Type B pancreatic cell (in vitro differentiated cells): Measurements from ENCODE around the gene SMAD9. TPM values are rescaled to one million over a fixed set of nuclear protein-coding genes. Genes with fewer than 3 reads are reported as not detected.
A peak's percentile ranks its signal among the peaks of the same experiment; 100 is the strongest.

ENCODE experiments used
- DNase-seq: peaks from one replicate; pipeline ENCODE4 v3.0.0; 2021; ENCODE audit warnings: mixed read lengths; ENCODE audit not compliant: unreplicated experiment; ENCODE audit errors: extremely low spot score
- H3K27ac Mint-ChIP-seq: 2 replicates; pipeline ENCODE4 v1.8.0; 2021; ENCODE audit warnings: mild to moderate bottlenecking, mixed read lengths
- H3K27me3 Mint-ChIP-seq: 2 replicates; pipeline ENCODE4 v1.8.0; 2021; ENCODE audit warnings: mixed read lengths
- H3K36me3 Mint-ChIP-seq: 2 replicates; pipeline ENCODE4 v1.8.0; 2021; ENCODE audit warnings: mixed read lengths
- H3K4me1 Mint-ChIP-seq: one replicate; pipeline ENCODE4 v1.8.0; 2021; ENCODE audit warnings: mixed read lengths; ENCODE audit not compliant: unreplicated experiment
- H3K4me3 Mint-ChIP-seq: 2 replicates; pipeline ENCODE4 v1.8.0; 2021; ENCODE audit warnings: mild to moderate bottlenecking, mixed read lengths
- H3K9me3 Mint-ChIP-seq: 2 replicates; pipeline ENCODE4 v1.8.0; 2021; ENCODE audit warnings: mixed read lengths
- CTCF ChIP-seq: fragments of 200-600 bp; sonication (generic); conservative IDR thresholded peaks from 2 replicates; pipeline ENCODE4 v1.5.0; 2021; ENCODE audit warnings: antibody characterized with exemption, mild to moderate bottlenecking
- total RNA-seq: library from RNA; stranded (reverse); gene quantifications from 2 replicates; pipeline ENCODE4 v1.2.1, GENCODE V29; 2021; ENCODE audit warnings: low replicate concordance

Gene SMAD9
- total RNA-seq, 1 donor from 2014 or later = 19.7 TPM

GRCh38 chr13:36915896-36916640, 4.0 kb downstream of the SMAD9 start:
- peaks cover 18% of the 10 kb centered on the region for H3K27me3 Mint-ChIP-seq
- peak overlapping the region; percentile 19 for H3K4me3 Mint-ChIP-seq
- DNase-seq = no peak
- H3K4me1 Mint-ChIP-seq = peaks cover 36% of the 10 kb centered on the region
- no peak overlapping the region for H3K27ac Mint-ChIP-seq
- no peaks in the 10 kb centered on the region for H3K9me3 Mint-ChIP-seq
- TF ChIP-seq CTCF = no peak
- H3K36me3 Mint-ChIP-seq = no peaks in the 10 kb centered on the region

- H3K4me1 Mint-ChIP-seq = peaks cover 36% of the 10 kb centered on the region
Measured at GRCh38 chr13:36915106-36915505, 4.9 kb downstream of the SMAD9 start.

GRCh38 chr13:36914648-36915047, 5.4 kb downstream of the SMAD9 start:
- H3K27ac Mint-ChIP-seq = no peak overlapping the region
- H3K4me3 Mint-ChIP-seq = no peak overlapping the region
- H3K36me3 Mint-ChIP-seq = no peaks in the 10 kb centered on the region
- H3K27me3 Mint-ChIP-seq = peaks cover 18% of the 10 kb centered on the region
- no peaks in the 10 kb centered on the region for H3K9me3 Mint-ChIP-seq
- TF ChIP-seq CTCF = no peak
- no peak for DNase-seq
- H3K4me1 Mint-ChIP-seq = peaks cover 36% of the 10 kb centered on the region

More at GRCh38 chr13:36915106-36915505, 4.9 kb downstream of the SMAD9 start:
- DNase-seq = no peak
- Mint-ChIP-seq H3K36me3 (no peaks in the 10 kb centered on the region), H3K27ac (no peak overlapping the region), H3K4me3 (no peak overlapping the region), H3K27me3 (peaks cover 18% of the 10 kb centered on the region), H3K9me3 (no peaks in the 10 kb centered on the region)
- TF ChIP-seq CTCF = no peak

GRCh38 chr13:36913463-36913862, 6.6 kb downstream of the SMAD9 start:
- no peaks in the 10 kb centered on the region for H3K36me3 Mint-ChIP-seq
- no peak for DNase-seq
- H3K4me1 Mint-ChIP-seq = peaks cover 32% of the 10 kb centered on the region
- peaks cover 12% of the 10 kb centered on the region for H3K27me3 Mint-ChIP-seq
- no peak overlapping the region for H3K27ac Mint-ChIP-seq
- no peaks in the 10 kb centered on the region for H3K9me3 Mint-ChIP-seq
- no peak for TF ChIP-seq CTCF
- H3K4me3 Mint-ChIP-seq = no peak overlapping the region

GRCh38 chr13:36912973-36913372, 7.1 kb downstream of the SMAD9 start:
- H3K36me3 Mint-ChIP-seq = no peaks in the 10 kb centered on the region
- peaks cover 12% of the 10 kb centered on the region for H3K27me3 Mint-ChIP-seq
- no peak overlapping the region for H3K4me3 Mint-ChIP-seq
- H3K9me3 Mint-ChIP-seq = no peaks in the 10 kb centered on the region
- TF ChIP-seq CTCF = no peak
- DNase-seq = no peak
- peaks cover 32% of the 10 kb centered on the region for H3K4me1 Mint-ChIP-seq
- no peak overlapping the region for H3K27ac Mint-ChIP-seq
